IPS-15b (cell line): ENCODE data around the gene SNX3.
"Not testable (repeated sequence)": the region's sequence is repeated elsewhere in the genome, so short reads cannot be mapped to it uniquely, and the experiment has no call there.

Experiments used
- H3K27me3 ChIP-seq: one replicate; pipeline ENCODE4 v1.6.1; 2013; ENCODE audit warnings: low read length; ENCODE audit not compliant: control insufficient read depth, insufficient read depth
- H3K36me3 ChIP-seq: one replicate; pipeline ENCODE4 v1.6.1; 2013; ENCODE audit warnings: low read length; ENCODE audit not compliant: control insufficient read depth, insufficient read depth
- H3K4me1 ChIP-seq: one replicate; pipeline ENCODE4 v1.6.1; 2013; ENCODE audit warnings: mild to moderate bottlenecking, low read length; ENCODE audit not compliant: control insufficient read depth, insufficient read depth
- H3K4me3 ChIP-seq: one replicate; pipeline ENCODE4 v1.5.1; 2013; ENCODE audit warnings: low read depth, low read length
- H3K9ac ChIP-seq: one replicate; pipeline ENCODE4 v1.6.1; 2013; ENCODE audit warnings: low read depth, mild to moderate bottlenecking, low read length
- H3K9me3 ChIP-seq: one replicate; pipeline ENCODE4 v1.6.1; 2013; ENCODE audit warnings: mild to moderate bottlenecking, low read length; ENCODE audit not compliant: control insufficient read depth, insufficient read depth

SNX3 gene

GRCh38 chr6:108288742-108289141 lies 27.9 kb upstream of the SNX3 start:
- no peak overlapping the region for H3K4me3 ChIP-seq
- no peaks in the 10 kb centered on the region for H3K36me3 ChIP-seq
- no peaks in the 10 kb centered on the region for H3K27me3 ChIP-seq
- no peaks in the 10 kb centered on the region for H3K4me1 ChIP-seq
- H3K9me3 ChIP-seq: no peaks in the 10 kb centered on the region
- H3K9ac ChIP-seq: no peak overlapping the region

- no peak overlapping the region for H3K4me3 ChIP-seq
- no peaks in the 10 kb centered on the region for H3K9me3 ChIP-seq
- no peaks in the 10 kb centered on the region for H3K36me3 ChIP-seq
- H3K27me3 ChIP-seq: no peaks in the 10 kb centered on the region
- no peaks in the 10 kb centered on the region for H3K4me1 ChIP-seq
- no peak overlapping the region for H3K9ac ChIP-seq
Observed at GRCh38 chr6:108287373-108287772, 26.5 kb upstream of the SNX3 start.

- H3K9ac ChIP-seq: no peak overlapping the region
- H3K4me3 ChIP-seq: no peak overlapping the region
- H3K27me3 ChIP-seq: no peaks in the 10 kb centered on the region
- no peaks in the 10 kb centered on the region for H3K9me3 ChIP-seq
- no peaks in the 10 kb centered on the region for H3K4me1 ChIP-seq
- no peaks in the 10 kb centered on the region for H3K36me3 ChIP-seq
Observed at GRCh38 chr6:108286366-108286765, 25.5 kb upstream of the SNX3 start.

GRCh38 chr6:108285381-108285780 lies 24.5 kb upstream of the SNX3 start:
- H3K9ac ChIP-seq: no peak overlapping the region
- H3K4me1 ChIP-seq: peaks cover 3% of the 10 kb centered on the region
- H3K4me3 ChIP-seq: no peak overlapping the region
- no peaks in the 10 kb centered on the region for H3K9me3 ChIP-seq
- H3K27me3 ChIP-seq: no peaks in the 10 kb centered on the region
- H3K36me3 ChIP-seq: no peaks in the 10 kb centered on the region

- Histone ChIP-seq H3K9ac (no peak overlapping the region), H3K4me1 (peaks cover 13% of the 10 kb centered on the region), H3K27me3 (no peaks in the 10 kb centered on the region), H3K36me3 (no peaks in the 10 kb centered on the region), H3K4me3 (no peak overlapping the region), H3K9me3 (no peaks in the 10 kb centered on the region)
Observed at GRCh38 chr6:108277831-108278230, 17.0 kb upstream of the SNX3 start.

GRCh38 chr6:108277295-108277694 lies 16.5 kb upstream of the SNX3 start:
- Histone ChIP-seq H3K9ac (no peak overlapping the region), H3K4me1 (peaks cover 13% of the 10 kb centered on the region), H3K9me3 (no peaks in the 10 kb centered on the region), H3K4me3 (no peak overlapping the region), H3K27me3 (no peaks in the 10 kb centered on the region), H3K36me3 (no peaks in the 10 kb centered on the region)

GRCh38 chr6:108275976-108276375 lies 15.1 kb upstream of the SNX3 start:
- Histone ChIP-seq H3K36me3 (no peaks in the 10 kb centered on the region), H3K4me1 (peaks cover 13% of the 10 kb centered on the region), H3K27me3 (no peaks in the 10 kb centered on the region), H3K9ac (no peak overlapping the region), H3K9me3 (no peaks in the 10 kb centered on the region), H3K4me3 (no peak overlapping the region)

GRCh38 chr6:108274546-108274945 lies 13.7 kb upstream of the SNX3 start:
- H3K27me3 ChIP-seq: no peaks in the 10 kb centered on the region
- no peaks in the 10 kb centered on the region for H3K9me3 ChIP-seq
- H3K4me3 ChIP-seq: no peak overlapping the region
- H3K4me1 ChIP-seq: peaks cover 7% of the 10 kb centered on the region
- H3K9ac ChIP-seq: no peak overlapping the region
- no peaks in the 10 kb centered on the region for H3K36me3 ChIP-seq

GRCh38 chr6:108269955-108270354 lies 9.1 kb upstream of the SNX3 start:
- H3K9ac ChIP-seq, H3K4me1 ChIP-seq, H3K36me3 ChIP-seq, H3K4me3 ChIP-seq, H3K27me3 ChIP-seq, H3K9me3 ChIP-seq: not testable (repeated sequence)

- Histone ChIP-seq H3K9me3 (no peaks in the 10 kb centered on the region), H3K4me3 (no peak overlapping the region), H3K36me3 (no peaks in the 10 kb centered on the region), H3K4me1 (no peaks in the 10 kb centered on the region), H3K27me3 (no peaks in the 10 kb centered on the region), H3K9ac (no peak overlapping the region)
Observed at GRCh38 chr6:108268845-108269244, 8.0 kb upstream of the SNX3 start.

- Histone ChIP-seq H3K9me3 (no peaks in the 10 kb centered on the region), H3K36me3 (no peaks in the 10 kb centered on the region), H3K9ac (no peak overlapping the region), H3K4me3 (no peak overlapping the region), H3K27me3 (no peaks in the 10 kb centered on the region), H3K4me1 (peaks cover 5% of the 10 kb centered on the region)
Observed at GRCh38 chr6:108263371-108263770, 2.5 kb upstream of the SNX3 start.

- Histone ChIP-seq H3K4me3 (peak overlapping the region; percentile 74), H3K9me3 (no peaks in the 10 kb centered on the region), H3K27me3 (no peaks in the 10 kb centered on the region), H3K4me1 (peaks cover 5% of the 10 kb centered on the region), H3K9ac (peak overlapping the region; percentile 80), H3K36me3 (no peaks in the 10 kb centered on the region)
Observed at GRCh38 chr6:108260126-108260808, 573 bp downstream of the SNX3 start.
